ENCODE results near the gene FOCAD. TPM values are rescaled to one million over a fixed set of nuclear protein-coding genes. Genes with fewer than 3 reads are reported as not detected.

The FOCAD gene
- total and polyA plus RNA-seq, 2 donors (not counting 1 experiment from before 2014, with no cell fraction given), result 40.3 to 145 TPM

DNA sequence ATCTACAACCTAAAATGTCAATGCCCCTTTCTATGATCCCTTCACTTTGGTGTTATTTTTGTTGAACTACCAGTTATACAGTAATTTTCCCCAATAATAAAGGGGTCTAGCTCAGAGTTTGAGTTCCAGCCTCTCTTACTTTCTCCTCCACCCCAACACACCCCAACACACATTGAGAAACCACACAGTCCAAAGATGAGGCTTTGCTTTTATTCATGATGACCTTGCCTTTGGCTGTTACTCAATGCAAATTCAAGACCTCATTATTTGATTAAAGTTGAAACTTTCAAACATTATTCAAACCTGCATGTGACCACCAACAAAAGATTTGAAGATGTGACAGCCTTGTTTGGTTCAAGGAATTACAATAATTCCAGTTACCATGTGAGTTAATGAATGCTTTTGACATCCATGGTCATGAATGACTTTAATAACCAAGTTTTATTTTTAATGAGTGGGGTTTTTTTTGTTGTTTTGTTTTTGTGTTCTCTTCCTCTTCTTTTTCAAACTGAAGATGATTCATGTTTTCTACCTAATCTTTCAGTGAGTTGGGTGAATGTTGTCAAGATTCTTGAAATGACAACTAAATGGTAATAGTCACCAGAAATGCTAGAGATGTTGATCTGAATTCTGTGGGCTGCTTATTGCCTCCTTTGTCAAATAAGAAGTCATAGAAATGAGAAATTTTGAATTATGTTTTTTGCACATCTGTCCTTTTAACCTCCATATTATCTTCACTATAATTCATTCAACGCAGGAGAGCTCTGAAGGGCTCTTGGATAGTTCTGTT is 241.4 kb downstream of the FOCAD start:
- no peaks in the 10 kb centered on the region for H3K79me2 ChIP-seq (ENCODE audit: control insufficient read depth, insufficient read depth, low read length)
- H3K36me3 ChIP-seq (ENCODE audit: control insufficient read depth, insufficient read depth, low read length), result peaks cover 2% of the 10 kb centered on the region
- H3K27me3 ChIP-seq (ENCODE audit: control insufficient read depth, insufficient read depth, low read length), result no peaks in the 10 kb centered on the region
- TF ChIP-seq, protein P1, sequence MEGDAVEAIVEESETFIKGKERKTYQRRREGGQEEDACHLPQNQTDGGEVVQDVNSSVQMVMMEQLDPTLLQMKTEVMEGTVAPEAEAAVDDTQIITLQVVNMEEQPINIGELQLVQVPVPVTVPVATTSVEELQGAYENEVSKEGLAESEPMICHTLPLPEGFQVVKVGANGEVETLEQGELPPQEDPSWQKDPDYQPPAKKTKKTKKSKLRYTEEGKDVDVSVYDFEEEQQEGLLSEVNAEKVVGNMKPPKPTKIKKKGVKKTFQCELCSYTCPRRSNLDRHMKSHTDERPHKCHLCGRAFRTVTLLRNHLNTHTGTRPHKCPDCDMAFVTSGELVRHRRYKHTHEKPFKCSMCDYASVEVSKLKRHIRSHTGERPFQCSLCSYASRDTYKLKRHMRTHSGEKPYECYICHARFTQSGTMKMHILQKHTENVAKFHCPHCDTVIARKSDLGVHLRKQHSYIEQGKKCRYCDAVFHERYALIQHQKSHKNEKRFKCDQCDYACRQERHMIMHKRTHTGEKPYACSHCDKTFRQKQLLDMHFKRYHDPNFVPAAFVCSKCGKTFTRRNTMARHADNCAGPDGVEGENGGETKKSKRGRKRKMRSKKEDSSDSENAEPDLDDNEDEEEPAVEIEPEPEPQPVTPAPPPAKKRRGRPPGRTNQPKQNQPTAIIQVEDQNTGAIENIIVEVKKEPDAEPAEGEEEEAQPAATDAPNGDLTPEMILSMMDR (conservative IDR thresholded peaks at IDR 0.05 in 1 of 2, IDR thresholded peaks at IDR 0.05 in 1 of 2; ENCODE audit: low read depth in 1 of 2, low read length in 2 of 2), result no peak
- TF ChIP-seq EZH2 (IDR thresholded peaks at IDR 0.05; ENCODE audit: low read length, missing control alignments), result no peak
- no peak overlapping the region for H3K4me3 ChIP-seq (replicated peaks in 1 of 4; ENCODE audit: control extremely low read depth in 1 of 4, insufficient read depth in 1 of 4, low read depth in 3 of 4, low read length in 4 of 4)
- H3K4me1 ChIP-seq (ENCODE audit: control insufficient read depth, extremely low read depth, insufficient read depth, low read length), result no peaks in the 10 kb centered on the region
- no peak overlapping the region for H3K27ac ChIP-seq (ENCODE audit: insufficient read depth, low read length)
- H3K4me2 ChIP-seq (ENCODE audit: extremely low read depth, insufficient read depth, low read length), result no peak overlapping the region
- DNase-seq (ENCODE audit: low read depth in 2 of 2), result no peak
- no peaks in the 10 kb centered on the region for H3K9me3 ChIP-seq (ENCODE audit: control insufficient read depth, insufficient read depth, low read depth, low read length)
- H3K9ac ChIP-seq (ENCODE audit: insufficient read depth, low read length), result no peak overlapping the region
- no peak overlapping the region for H2AFZ ChIP-seq (ENCODE audit: low read length)
- no peaks in the 10 kb centered on the region for H4K20me1 ChIP-seq (ENCODE audit: control insufficient read depth, extremely low read depth, insufficient read depth, low read length)

GRCh38 chr9:20929276-20929675 is 245.2 kb downstream of the FOCAD start:
- TF ChIP-seq, protein P1 (conservative IDR thresholded peaks at IDR 0.05 in 1 of 2, IDR thresholded peaks at IDR 0.05 in 1 of 2; ENCODE audit: low read depth in 1 of 2, low read length in 2 of 2), result no peak
- TF ChIP-seq EZH2 (IDR thresholded peaks at IDR 0.05; ENCODE audit: low read length, missing control alignments), result no peak
- Histone ChIP-seq H3K27me3 (ENCODE audit: control insufficient read depth, insufficient read depth, low read length) (no peaks in the 10 kb centered on the region), H3K4me3 (replicated peaks in 1 of 4; ENCODE audit: control extremely low read depth in 1 of 4, insufficient read depth in 1 of 4, low read depth in 3 of 4, low read length in 4 of 4) (no peak overlapping the region), H3K36me3 (ENCODE audit: control insufficient read depth, insufficient read depth, low read length) (peaks cover 2% of the 10 kb centered on the region), H3K79me2 (ENCODE audit: control insufficient read depth, insufficient read depth, low read length) (no peaks in the 10 kb centered on the region), H3K4me2 (ENCODE audit: extremely low read depth, insufficient read depth, low read length) (no peak overlapping the region), H3K4me1 (ENCODE audit: control insufficient read depth, extremely low read depth, insufficient read depth, low read length) (no peaks in the 10 kb centered on the region), H3K9me3 (ENCODE audit: control insufficient read depth, insufficient read depth, low read depth, low read length) (no peaks in the 10 kb centered on the region), H4K20me1 (ENCODE audit: control insufficient read depth, extremely low read depth, insufficient read depth, low read length) (no peaks in the 10 kb centered on the region), H3K27ac (ENCODE audit: insufficient read depth, low read length) (no peak overlapping the region), H2AFZ (ENCODE audit: low read length) (no peak overlapping the region), H3K9ac (ENCODE audit: insufficient read depth, low read length) (no peak overlapping the region)
- no peak for DNase-seq (ENCODE audit: low read depth in 2 of 2)

GRCh38 chr9:20930836-20931235 is 246.8 kb downstream of the FOCAD start:
- Histone ChIP-seq H3K27ac (ENCODE audit: insufficient read depth, low read length) (no peak overlapping the region), H3K4me2 (ENCODE audit: extremely low read depth, insufficient read depth, low read length) (no peak overlapping the region), H3K9ac (ENCODE audit: insufficient read depth, low read length) (no peak overlapping the region), H3K36me3 (ENCODE audit: control insufficient read depth, insufficient read depth, low read length) (peaks cover 2% of the 10 kb centered on the region), H2AFZ (ENCODE audit: low read length) (no peak overlapping the region), H3K9me3 (ENCODE audit: control insufficient read depth, insufficient read depth, low read depth, low read length) (no peaks in the 10 kb centered on the region), H3K79me2 (ENCODE audit: control insufficient read depth, insufficient read depth, low read length) (no peaks in the 10 kb centered on the region), H4K20me1 (ENCODE audit: control insufficient read depth, extremely low read depth, insufficient read depth, low read length) (no peaks in the 10 kb centered on the region), H3K27me3 (ENCODE audit: control insufficient read depth, insufficient read depth, low read length) (no peaks in the 10 kb centered on the region), H3K4me3 (replicated peaks in 1 of 4; ENCODE audit: control extremely low read depth in 1 of 4, insufficient read depth in 1 of 4, low read depth in 3 of 4, low read length in 4 of 4) (no peak overlapping the region), H3K4me1 (ENCODE audit: control insufficient read depth, extremely low read depth, insufficient read depth, low read length) (no peaks in the 10 kb centered on the region)
- no peak for DNase-seq (ENCODE audit: low read depth in 2 of 2)
- TF ChIP-seq EZH2 (IDR thresholded peaks at IDR 0.05; ENCODE audit: low read length, missing control alignments), result no peak
- TF ChIP-seq, protein P1 (conservative IDR thresholded peaks at IDR 0.05 in 1 of 2, IDR thresholded peaks at IDR 0.05 in 1 of 2; ENCODE audit: low read depth in 1 of 2, low read length in 2 of 2), result no peak

Measured in fibroblast of lung (primary cell).